Neural progenitor cell (in vitro differentiated cells): ENCODE measurements around the gene SLC7A1.

Experiments
- CTCF ChIP-seq: fragments of 200-600 bp; sonication (generic); IDR thresholded peaks from 2 replicates; pipeline ENCODE4 v1.5.1; 2017; ENCODE audit warnings: antibody characterized with exemption, mild to moderate bottlenecking
- EZH2 ChIP-seq: fragments of 200-600 bp; sonication (generic); IDR thresholded peaks from 2 replicates; pipeline ENCODE4 v1.6.1; 2017; ENCODE audit warnings: antibody characterized with exemption, mild to moderate bottlenecking, moderate library complexity
- EZH2phosphoT487 ChIP-seq: fragments of 200-600 bp; sonication (generic); IDR thresholded peaks from 2 replicates; pipeline ENCODE4 v1.6.1; 2017; ENCODE audit warnings: antibody characterized with exemption

GRCh38 chr13:29508876-29509252, 86.6 kb downstream of the SLC7A1 start:
- TF ChIP-seq CTCF (no peak), EZH2 (no peak), EZH2phosphoT487 (no peak)
